ENCODE data around the gene TMEM132A. TPM values are rescaled to one million over a fixed set of nuclear protein-coding genes. Genes with fewer than 3 reads are reported as not detected.
A peak's percentile ranks its signal among the peaks of the same experiment; 100 is the strongest.

The TMEM132A gene
- total RNA-seq, 6 experiments from 2014 or later: 23.8 to 32.2 (median 26.9) TPM

GRCh38 chr11:60953781-60954180, 29.5 kb downstream of the TMEM132A start:
- no peak for TF ChIP-seq CTCF (IDR thresholded peaks at IDR 0.05)

GRCh38 chr11:60954421-60954820, 30.2 kb downstream of the TMEM132A start:
- Mint-ChIP-seq H3K4me3 (no peak overlapping the region), H3K36me3 (ENCODE audit: low read depth) (no peaks in the 10 kb centered on the region), H3K27ac (no peak overlapping the region)

More at GRCh38 chr11:60953781-60954180, 29.5 kb downstream of the TMEM132A start:
- no peaks in the 10 kb centered on the region for H3K36me3 Mint-ChIP-seq (ENCODE audit: low read depth)
- H3K4me1 Mint-ChIP-seq (ENCODE audit: low read depth): peaks cover 35% of the 10 kb centered on the region
- no peak overlapping the region for H3K4me3 Mint-ChIP-seq
- H3K27ac Mint-ChIP-seq: no peak overlapping the region; the same call in 1 of the 2 replicates
- H3K9me3 Mint-ChIP-seq: no peaks in the 10 kb centered on the region
- no peak for DNase-seq
- H3K27me3 Mint-ChIP-seq (ENCODE audit: insufficient read depth): peaks cover 6% of the 10 kb centered on the region

GRCh38 chr11:60955571-60955970, 31.3 kb downstream of the TMEM132A start:
- Mint-ChIP-seq H3K4me1 (ENCODE audit: low read depth) (peaks cover 50% of the 10 kb centered on the region), H3K27ac (no peak overlapping the region), H3K9me3 (no peaks in the 10 kb centered on the region), H3K27me3 (ENCODE audit: insufficient read depth) (peaks cover 15% of the 10 kb centered on the region), H3K36me3 (ENCODE audit: low read depth) (no peaks in the 10 kb centered on the region), H3K4me3 (no peak overlapping the region)
- TF ChIP-seq CTCF (IDR thresholded peaks at IDR 0.05): no peak
- no peak for DNase-seq

More at GRCh38 chr11:60954421-60954820, 30.2 kb downstream of the TMEM132A start:
- Mint-ChIP-seq H3K4me1 (ENCODE audit: low read depth) (peaks cover 41% of the 10 kb centered on the region), H3K9me3 (no peaks in the 10 kb centered on the region), H3K27me3 (ENCODE audit: insufficient read depth) (peaks cover 7% of the 10 kb centered on the region)
- no peak for TF ChIP-seq CTCF (IDR thresholded peaks at IDR 0.05)
- no peak for DNase-seq

GRCh38 chr11:60957188-60957587, 32.9 kb downstream of the TMEM132A start:
- H3K36me3 Mint-ChIP-seq (ENCODE audit: low read depth): no peaks in the 10 kb centered on the region
- peaks cover 15% of the 10 kb centered on the region for H3K27me3 Mint-ChIP-seq (ENCODE audit: insufficient read depth)
- H3K27ac Mint-ChIP-seq: peak overlapping the region; percentile 13; the same call in 1 of the 2 replicates
- no peak overlapping the region for H3K4me3 Mint-ChIP-seq
- H3K4me1 Mint-ChIP-seq (ENCODE audit: low read depth): peaks cover 48% of the 10 kb centered on the region
- no peaks in the 10 kb centered on the region for H3K9me3 Mint-ChIP-seq
- TF ChIP-seq CTCF (IDR thresholded peaks at IDR 0.05): no peak
- peak; percentile 28 for DNase-seq

GRCh38 chr11:60959431-60959830, 35.2 kb downstream of the TMEM132A start:
- peaks cover 33% of the 10 kb centered on the region for H3K4me1 Mint-ChIP-seq (ENCODE audit: low read depth)
- no peaks in the 10 kb centered on the region for H3K36me3 Mint-ChIP-seq (ENCODE audit: low read depth)
- no peak for TF ChIP-seq CTCF (IDR thresholded peaks at IDR 0.05)
- no peaks in the 10 kb centered on the region for H3K9me3 Mint-ChIP-seq
- H3K27ac Mint-ChIP-seq: no peak overlapping the region
- peak; percentile 44 for DNase-seq
- peaks cover 15% of the 10 kb centered on the region for H3K27me3 Mint-ChIP-seq (ENCODE audit: insufficient read depth)
- no peak overlapping the region for H3K4me3 Mint-ChIP-seq

GRCh38 chr11:60960405-60960804, 36.1 kb downstream of the TMEM132A start:
- Mint-ChIP-seq H3K4me3 (no peak overlapping the region), H3K9me3 (no peaks in the 10 kb centered on the region), H3K36me3 (ENCODE audit: low read depth) (no peaks in the 10 kb centered on the region), H3K4me1 (ENCODE audit: low read depth) (peaks cover 33% of the 10 kb centered on the region), H3K27ac (no peak overlapping the region), H3K27me3 (ENCODE audit: insufficient read depth) (peaks cover 22% of the 10 kb centered on the region)
- DNase-seq: no peak
- TF ChIP-seq CTCF (IDR thresholded peaks at IDR 0.05): no peak

Data from HFFc6 (cell line).